ENCODE results near the gene NPHP4.

The NPHP4 gene

DNA sequence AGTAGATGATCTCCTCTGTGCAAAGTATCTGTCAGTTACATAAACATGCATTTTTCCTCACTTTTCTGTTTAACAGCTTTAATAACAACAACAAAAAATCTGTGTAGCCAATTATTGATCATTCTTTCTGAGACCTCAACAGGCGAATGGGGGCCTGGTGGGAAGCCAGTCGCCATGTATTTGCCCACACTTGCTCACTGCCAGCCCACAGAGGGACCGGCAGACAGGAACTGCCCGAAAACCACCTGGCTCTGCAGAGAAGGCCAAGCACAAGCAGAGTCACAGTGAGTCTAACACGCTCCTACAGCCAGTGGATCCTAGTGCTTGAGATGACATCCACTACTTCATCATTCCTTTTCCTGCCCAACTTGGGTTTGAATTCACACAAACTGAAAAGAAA is 56.1 kb downstream of the NPHP4 start:
- no peak for FAIRE-seq
- no peak for DNase-seq (ENCODE audit: insufficient read length, low spot score)
- no peak for TF ChIP-seq CTCF (IDR thresholded peaks at IDR 0.05; ENCODE audit: insufficient read depth, missing control alignments)

DNA sequence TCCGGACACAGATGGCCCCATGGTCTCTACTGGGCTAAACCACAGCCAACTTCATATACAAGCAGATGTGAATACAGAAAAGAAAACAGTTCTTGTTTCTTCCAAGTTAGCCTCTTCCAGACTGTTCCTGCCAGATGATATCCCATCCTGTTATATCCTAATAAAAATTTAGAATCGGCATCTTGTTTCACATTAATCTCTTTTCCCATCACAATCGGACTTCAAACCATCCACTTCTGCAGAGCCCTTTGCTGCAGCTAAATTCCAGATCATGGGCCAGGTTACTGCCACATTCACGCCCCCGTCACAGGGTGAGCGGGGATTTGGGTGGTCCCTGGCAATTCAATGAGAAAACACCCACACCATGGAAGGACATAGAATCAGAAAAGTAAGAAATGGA is 57.2 kb downstream of the NPHP4 start:
- no peak for DNase-seq (ENCODE audit: insufficient read length, low spot score)
- TF ChIP-seq CTCF (IDR thresholded peaks at IDR 0.05; ENCODE audit: insufficient read depth, missing control alignments) = no peak
- no peak for FAIRE-seq

DNA sequence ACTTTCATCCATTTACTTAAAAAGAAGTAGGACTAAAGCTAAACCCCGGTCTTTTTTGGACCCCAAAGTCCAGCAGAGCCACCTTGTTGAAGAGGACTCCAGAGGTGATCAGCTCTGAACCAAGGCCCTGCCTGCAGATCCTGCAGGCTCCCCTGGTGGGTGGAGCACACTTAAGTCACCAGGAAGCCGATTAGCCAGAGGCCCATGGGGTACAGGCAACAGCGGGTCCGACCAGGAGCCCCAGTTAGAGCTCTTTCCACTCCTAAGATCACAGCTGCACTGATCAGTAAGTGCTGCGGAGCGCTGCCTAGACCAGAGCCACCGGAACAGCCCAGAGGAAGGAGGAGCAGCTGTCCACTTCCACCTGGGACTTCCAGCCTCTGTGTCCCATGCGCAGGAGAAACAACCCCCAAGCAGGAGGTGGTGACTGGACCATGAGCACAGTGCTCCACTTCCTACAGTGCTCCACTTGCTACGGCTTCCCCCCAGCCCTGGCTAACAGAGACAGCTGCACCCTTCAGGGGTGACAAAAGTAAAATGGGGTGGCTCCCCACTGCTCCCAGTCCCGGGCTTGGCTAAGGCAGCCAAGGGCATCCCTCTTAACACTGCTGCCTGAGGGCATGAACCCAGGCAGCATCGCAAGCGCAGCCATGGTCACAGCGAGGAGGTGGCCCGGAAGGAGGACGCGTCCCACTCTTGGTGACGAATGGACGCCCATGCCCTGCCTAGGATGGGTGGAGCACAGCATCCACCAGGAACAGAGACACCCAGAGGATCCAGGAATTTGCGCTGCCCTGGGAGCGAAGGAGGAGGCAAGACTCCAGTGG is 58.0 kb downstream of the NPHP4 start:
- DNase-seq (ENCODE audit: insufficient read length, low spot score) (no peak), FAIRE-seq (no peak)
- TF ChIP-seq CTCF (IDR thresholded peaks at IDR 0.05; ENCODE audit: insufficient read depth, missing control alignments) = no peak

- no peak for DNase-seq (ENCODE audit: insufficient read length, low spot score)
- FAIRE-seq = no peak
- TF ChIP-seq CTCF (IDR thresholded peaks at IDR 0.05; ENCODE audit: insufficient read depth, missing control alignments) = no peak
These were observed 58.6 kb downstream of the NPHP4 start for GRCh38 chr1:5933676-5934057.

- no peak for TF ChIP-seq CTCF (IDR thresholded peaks at IDR 0.05; ENCODE audit: insufficient read depth, missing control alignments)
- FAIRE-seq (no peak), DNase-seq (ENCODE audit: insufficient read length, low spot score) (no peak)
These were observed 59.2 kb downstream of the NPHP4 start for GRCh38 chr1:5933050-5933449.

- FAIRE-seq = no peak
- no peak for TF ChIP-seq CTCF (IDR thresholded peaks at IDR 0.05; ENCODE audit: insufficient read depth, missing control alignments)
- DNase-seq (ENCODE audit: insufficient read length, low spot score) = no peak
These were observed 63.4 kb downstream of the NPHP4 start for GRCh38 chr1:5928714-5929400.

All from D721Med (cell line).